ENCODE measurements around the gene HSDL2.

The HSDL2 gene

DNA sequence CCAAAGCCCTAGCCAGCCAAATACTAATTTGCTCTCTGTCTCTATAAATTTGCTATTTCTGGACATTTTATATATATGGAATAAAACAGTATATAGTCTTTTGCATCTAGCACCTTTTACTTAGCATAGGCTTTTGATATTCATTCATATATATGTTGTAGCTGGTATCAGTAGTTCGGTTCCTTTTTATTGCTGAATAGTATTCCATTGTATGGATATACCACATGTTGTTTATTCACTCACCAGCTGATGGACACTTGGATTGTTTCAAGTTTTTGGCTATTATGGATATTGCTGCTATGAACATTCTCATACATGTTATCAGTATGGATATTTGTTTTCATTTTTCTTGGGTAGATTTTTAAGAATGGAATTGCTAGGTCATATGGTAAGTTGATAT is 82.9 kb downstream of the HSDL2 start:
- DNase-seq = no peak

DNA sequence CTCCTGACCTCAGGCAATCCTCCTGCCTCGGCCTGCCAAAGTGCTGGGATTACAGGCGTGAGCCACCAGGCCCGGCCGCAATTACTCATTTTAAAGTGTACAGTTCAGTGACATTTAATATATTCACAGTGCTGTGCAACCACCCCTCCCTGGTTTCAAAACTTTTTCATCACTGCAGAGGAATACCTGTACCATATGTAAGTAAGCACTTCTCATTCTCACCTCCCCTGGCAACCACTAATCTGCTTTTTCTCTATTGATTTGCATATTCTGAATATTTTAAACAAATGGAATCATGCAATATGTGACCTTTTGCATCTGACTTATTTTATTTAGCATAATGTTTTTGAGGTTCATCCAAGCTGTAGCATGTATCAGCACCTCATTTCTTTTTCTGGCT is 85.4 kb downstream of the HSDL2 start:
- no peak for DNase-seq

DNA sequence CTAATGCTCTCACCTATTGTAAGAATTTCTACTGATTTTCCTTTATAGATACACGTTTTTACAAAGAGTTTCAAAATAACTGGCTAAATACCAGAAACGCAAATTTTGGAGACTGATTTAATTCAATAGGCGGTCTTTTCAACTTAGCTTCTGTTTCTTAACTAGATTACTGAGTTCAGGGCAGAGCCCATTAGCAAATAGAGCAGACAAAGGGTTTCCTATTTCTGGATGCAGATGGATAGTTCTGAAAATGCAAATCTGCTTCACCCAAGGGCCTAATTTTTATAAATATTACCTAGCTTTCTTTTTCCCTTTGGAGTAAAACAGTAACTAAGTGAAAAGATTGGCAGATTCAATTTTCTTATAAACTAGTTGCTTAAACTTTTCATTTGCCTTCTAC is 93.1 kb downstream of the HSDL2 start:
- no peak for DNase-seq

DNA sequence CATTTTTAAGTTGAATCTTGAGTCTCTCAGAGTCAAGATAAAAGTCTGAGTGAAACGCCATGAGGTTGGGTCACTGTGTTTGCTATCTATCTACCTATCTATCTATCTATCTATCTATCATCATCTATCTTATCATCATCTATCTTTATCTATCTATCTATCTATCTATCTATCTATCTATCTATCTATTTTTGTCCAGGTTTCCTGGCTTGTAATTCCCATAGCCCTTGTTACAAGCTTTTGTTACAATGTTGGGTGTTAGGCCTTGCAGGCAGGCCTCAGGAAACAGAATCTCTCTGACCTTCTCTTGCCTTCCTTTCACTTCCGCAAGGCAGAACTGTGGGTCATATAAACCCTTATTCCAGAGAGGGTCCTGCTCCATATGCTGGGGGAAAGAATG is 94.1 kb downstream of the HSDL2 start:
- no peak for DNase-seq

DNA sequence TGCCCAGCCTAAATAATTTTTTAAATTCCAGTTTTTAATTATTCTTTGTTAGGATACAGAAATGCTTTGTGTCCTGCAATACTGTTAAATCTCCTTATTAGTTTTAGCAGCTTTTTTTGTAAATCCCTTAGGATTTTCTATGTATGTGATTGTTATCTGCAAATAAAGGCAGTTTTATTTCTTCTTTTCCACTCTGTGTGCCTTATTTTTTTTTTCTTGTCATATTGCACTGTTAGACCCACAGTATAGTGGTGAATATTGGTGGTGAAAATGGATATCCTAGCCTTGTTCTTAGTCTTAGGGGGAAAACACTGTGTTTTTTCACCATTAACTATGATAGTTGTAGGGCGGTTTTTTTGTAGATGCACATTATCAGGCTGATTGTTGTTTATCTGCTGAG is 95.4 kb downstream of the HSDL2 start:
- DNase-seq = no peak

DNA sequence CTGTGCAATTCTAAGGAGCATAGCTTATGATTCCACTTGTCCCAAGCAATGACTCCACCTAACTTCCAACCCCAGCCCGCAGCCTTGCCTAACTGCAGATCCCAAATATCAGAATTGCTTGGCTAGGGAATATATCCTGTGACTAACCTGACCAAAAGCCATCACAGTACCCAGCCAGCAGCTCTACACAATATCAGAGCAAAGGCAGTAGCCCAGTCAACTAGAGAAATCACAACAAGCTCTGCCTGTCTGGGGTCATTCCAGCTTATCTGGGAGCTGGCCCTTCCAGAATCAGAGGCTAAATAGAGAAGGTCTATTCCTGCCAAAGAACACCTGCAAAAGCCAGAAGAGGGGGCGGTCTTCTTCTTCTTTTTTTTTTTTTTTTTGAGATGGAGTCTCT is 97.4 kb downstream of the HSDL2 start:
- DNase-seq = no peak

DNA sequence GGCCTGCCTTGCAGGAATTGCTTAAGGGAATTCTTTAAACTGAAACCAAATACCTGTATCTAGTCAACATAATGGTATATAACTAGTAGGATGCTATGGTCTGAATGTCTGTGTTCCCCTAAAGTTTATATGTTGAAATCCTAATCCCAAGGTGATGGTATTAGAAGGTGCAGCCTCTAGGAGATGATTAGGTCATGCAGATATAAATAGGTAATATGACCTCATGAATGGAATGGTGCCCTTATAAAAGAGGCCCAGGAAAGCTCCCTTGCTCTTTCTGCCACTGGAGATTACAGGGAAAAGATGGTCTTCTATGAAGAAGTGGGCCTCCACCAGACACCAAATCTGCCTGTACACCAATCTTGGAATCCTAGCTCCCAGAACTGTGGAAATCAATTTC is 99.3 kb downstream of the HSDL2 start:
- no peak for DNase-seq

DNA sequence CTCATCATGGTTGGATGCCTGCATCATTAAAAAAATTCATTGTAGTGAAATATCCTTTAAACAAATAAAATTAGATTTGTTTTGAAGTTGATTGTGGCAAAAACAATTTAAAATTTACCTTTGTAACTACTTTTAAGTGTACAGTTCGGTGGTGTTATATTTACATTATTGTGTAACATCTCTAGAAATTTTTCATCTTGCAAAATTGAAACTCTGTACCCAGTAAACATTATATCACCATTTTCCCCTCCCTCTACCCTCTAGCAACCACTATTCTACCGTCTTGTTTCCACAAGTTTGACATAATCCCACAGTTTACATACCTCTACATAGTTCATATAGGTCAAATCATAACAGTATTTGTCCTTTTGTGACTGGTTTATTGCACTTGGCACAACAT is 104.7 kb downstream of the HSDL2 start:
- DNase-seq = no peak

DNA sequence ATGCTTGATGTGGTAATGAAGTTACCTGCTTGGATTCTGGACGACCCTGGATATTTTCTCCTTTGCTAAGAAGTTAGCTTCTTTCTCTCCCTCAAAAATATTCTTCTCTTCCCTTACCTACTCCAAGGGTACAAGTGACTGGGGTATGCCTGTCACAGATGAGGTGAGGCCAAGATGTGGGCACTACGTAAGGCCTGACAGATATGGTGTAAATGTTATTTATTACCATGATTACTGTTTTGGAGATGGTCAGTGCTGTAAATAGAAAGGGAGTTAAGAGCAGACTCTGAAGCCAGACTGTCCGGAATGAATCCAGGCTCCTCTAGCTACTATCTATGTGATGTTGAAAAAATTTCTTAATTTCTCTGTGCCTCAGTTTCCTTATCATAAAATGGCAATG is 105.7 kb downstream of the HSDL2 start:
- DNase-seq = no peak

DNA sequence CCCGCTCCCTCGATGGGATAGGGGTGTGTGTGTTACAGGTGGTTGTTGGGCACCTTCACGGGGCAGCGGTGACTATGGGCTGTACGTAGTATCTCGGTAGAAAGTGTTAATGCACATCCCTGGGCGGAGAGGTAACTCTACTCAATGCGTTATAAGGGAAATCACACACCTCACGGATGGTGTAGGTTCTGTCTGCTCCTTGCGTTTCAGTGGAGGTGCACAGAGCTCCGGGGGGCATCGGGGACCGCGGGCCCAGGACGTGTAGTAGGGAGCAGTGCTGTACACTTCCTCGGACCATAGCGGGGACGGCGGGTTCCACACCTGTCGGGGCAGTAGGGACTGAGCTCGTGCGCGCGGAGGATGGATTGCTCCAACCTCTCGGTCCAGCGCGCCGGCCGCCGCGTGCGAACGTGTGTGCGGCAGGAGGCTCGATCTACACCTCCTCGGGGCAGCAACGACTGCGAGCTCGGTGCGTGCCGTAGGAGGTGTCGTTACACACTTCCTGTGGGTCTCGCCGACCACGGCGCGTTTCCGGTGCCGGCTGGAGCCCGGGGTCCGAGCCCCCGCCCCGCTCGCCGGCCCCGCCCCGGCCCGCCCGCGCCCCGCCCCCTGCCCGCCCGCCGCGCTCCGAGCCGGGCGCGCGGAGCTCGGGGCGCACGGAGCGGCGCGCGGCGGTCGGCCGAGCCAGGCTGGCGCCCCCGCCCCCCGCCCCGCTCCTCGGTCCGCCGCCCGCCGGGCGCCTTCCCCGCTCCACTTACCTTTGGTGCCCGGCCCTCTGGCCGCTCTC is 106.5 kb downstream of the HSDL2 start, which contains the start of gene KIAA1958:
Gene KIAA1958 (plus strand): TSS at position 607 of the 787 bp plus-strand sequence. CDS start 87,254 bp downstream, outside the sequence.
- DNase-seq = no peak

DNA sequence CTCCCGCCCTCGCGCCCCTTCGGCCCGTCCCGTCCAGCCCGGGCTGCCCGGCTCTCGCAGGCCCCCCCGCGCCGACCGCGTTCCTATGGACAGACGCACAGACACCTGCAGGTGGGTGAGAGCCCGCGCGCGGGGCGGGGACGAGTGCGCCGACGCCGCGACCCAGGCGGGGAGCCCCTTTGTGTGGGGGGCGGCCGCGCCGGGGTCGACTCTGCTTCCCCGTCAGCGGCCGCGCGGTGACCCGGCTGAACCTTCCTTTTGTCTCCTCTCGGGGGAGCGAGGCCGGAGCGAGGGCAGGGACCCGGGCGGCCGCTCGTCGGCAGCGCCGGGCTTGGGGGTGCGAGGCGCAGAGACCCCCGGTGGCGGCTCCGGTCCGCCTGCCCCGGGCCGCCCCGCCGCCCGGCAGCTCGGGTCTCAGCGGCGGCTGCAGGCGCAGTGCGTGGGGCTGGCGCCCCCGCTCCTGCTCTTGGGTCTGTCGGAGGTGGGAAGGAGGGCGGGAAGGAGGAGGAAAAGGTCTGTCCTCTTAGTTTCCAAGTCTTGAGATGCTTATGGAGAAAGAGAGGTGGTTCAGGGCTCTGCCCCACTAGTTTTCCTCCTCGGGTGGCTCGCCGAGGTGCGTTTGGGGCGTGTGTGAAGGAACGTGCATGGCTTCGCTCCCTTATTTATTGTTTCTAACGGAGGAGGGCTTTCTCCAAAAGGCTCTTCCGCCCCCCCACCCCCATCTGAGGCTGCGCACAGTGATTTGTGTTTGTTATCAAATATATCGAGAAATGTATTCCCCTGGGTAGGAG is 107.3 kb downstream of the HSDL2 start:
- DNase-seq = peak in 1 of 2 experiments; percentile 14

DNA sequence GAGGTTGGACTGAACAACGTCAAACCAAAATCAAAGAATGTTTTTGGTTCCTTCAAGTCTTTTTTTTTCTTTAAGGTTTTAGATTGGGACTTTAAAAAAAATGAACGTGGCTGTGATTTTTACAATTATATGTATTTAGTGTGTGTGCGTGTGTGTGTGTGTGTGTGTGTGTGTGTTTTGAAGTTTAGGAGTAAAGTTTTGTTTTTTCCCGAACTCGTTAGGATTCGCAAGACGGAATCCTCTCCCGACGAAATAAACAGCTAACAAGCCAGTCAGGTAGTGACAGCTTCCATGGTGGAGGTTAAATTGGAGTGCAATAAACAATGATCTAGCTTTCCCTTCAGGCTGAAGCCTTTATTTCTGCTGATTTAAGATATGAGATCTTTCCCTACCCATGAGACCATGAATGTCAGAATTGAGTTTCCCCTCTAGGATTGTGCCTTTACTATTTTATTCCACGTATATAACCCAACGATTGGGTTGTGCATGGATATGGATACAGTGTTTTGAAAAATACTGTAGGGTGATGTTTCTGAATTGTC is 108.0 kb downstream of the HSDL2 start:
- no peak for DNase-seq

DNA sequence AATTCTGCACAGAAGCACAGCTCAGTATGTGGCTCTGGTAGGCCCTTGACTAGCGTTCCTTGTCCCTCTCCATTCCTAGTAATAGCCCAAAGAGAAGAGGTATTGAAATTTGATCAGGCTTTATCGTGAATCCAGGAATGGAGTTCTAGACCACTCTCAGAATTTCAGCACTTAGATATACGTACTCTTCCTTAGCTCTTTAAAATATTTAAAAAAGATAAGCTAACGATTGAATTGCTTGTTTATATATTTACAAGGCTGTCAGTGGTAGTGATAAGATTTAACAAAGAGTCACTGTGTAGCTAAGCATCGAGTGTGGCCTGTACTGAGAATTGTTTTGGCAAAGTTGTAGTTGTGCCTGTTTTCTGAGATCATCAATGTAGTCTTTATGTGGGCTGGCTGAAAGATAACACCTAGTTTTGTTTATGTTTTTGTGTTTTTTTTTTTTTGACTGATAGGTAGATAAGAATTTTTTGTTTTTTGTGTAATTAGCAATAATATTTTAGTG is 109.2 kb downstream of the HSDL2 start:
- DNase-seq = no peak

DNA sequence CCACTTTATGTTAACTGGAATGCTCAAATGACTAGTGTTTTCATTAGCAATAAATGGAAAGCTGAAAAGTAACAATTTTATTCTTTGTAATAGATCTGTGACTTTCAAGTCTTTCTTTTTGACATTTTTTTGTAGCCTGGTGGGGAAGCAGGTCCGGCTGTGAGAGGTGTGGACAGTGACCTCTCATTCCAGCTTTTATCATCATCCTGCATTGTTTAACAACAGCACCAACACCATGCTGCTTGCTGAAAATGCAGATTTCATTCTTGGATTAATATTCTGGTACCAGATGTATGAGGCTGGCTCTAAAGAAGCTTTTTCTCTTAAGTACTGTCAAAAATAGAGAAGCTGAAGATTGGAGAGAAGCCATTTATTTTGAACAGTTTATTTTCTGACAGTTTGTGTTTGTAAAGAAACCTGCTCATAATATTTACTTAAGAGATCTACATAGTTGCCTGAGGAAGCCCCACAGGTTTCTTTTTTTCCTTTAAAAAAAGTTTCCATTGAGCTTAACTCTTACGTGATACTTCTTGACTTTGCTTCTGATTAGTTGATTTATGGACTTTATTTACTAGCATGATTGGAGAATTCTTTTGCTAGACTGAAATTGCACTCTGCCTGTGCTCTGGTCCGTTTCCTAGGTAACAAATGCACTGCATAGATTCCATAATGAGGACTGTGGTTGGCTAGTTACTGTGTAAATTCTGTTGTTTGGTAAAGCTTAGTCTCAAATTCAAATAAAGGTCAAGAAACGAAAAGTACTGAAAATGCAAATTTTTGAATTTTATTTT is 110.2 kb downstream of the HSDL2 start:
- DNase-seq = no peak

DNA sequence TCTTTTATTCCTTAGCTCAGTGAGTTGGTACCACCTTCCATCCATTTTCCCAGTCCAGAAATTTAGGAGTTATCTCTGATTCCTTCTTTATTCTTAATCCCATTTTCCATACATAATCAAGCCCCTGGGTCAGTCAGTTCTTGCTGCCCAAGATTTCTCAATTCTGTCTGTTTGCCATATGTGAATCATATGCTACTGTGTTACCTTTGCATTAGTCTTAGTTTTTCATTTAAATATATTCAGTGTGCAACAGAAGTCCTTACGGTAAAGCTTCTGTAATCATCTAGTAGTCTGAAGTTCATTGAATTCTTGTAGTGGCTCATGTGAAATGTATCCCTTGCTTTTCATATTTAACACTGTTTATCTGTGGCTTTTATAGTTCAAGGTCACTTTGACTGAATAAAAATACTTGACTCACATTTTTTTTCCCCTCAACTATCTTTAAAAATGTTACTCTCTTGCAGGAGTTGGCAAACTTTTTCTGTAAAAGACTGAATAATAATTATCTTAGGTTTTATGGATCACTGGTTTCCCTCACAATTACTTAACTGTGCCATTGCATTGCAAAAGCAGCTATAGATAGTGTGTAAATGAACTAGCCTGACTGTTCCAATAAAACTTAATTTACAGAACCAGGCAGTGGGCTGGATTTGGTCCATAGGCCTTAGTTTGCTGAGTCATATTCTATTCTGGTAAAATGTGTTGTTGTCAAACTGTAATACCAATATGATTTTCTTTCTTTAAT is 113.7 kb downstream of the HSDL2 start:
- no peak for DNase-seq

DNA sequence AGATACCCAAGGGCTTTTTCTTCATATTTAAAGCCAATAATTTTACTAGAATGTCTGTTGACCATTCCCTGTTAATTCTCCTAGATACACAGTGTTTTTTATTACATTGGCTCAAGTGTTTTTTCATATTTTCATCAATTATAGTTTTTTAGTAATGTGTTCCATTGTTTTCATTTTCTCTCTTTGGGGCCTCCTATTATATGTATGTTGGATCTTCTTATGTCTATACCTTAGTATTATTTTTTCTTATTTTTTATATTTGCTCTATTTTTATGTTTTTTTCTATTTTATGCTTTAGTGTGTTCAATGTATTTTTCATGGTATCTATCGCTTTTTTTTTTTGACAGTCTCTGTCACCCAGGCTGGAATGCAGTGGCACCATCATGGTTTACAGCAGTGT is 114.2 kb downstream of the HSDL2 start:
- DNase-seq = no peak

DNA sequence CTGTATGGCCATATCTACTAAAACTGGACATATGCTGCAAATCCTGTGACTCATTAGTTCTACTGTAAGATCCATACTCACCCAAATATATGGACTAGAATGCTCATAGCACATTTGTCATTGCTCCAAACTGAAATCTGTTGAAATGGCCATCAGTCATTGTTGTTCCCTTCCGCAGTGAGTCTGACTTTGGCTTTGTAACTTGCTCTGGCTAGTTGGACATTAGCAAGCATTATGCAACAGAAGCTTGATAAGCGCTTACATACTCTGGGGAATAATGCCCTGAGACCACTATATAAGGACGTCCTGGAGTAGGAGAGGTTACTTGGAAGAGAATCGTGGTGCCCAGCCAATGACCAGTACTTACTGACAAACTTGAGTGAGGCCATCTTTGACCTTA is 115.7 kb downstream of the HSDL2 start:
- DNase-seq = no peak

DNA sequence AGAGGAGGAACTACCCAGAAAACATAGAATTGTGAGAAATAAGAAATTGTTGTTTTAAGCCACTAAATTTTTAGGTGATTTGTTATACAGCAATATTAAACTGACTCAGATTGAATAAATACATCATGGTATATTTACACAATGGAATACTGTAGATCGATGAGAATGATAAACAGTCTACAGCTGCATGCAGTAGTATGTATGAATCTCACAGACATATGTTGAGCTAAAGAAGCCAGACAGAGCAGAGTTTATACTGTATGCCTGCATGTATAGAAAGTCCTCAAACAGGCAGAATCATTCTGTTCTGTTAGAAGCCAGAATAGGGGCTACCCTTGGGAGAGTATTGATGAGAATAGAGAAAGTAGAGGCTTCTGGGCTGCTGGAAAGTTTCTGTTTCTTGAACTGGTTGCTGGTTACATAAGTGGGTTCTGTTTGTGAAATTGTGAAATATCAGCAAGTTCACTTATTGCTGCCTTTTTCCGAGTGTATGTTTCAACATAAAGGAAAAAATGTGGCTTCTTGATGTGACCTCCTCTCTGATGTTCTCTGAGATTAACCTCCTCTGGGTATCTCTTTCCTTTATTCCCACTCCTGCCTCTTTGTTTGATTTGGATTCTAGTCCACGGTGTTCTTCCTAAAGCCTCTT is 116.3 kb downstream of the HSDL2 start:
- no peak for DNase-seq

DNA sequence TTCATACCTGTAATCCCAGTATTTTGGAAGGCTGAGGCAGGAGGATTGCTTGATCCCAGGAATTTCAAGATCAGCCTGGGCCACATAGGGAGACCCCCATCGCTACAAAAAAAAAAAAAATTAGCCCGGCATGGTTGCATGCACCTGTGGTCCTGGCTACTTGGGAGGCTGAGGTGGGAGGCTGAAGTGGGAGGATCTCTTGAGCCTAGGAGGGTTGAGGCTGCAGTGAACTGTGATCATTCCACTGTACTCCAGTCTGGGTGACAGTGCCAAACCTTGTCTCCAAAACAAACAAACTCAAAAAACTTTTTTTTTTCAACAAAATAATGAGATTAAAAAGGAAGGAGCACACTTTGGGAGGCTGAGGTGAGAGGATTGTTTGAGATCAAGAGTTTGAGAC is 120.9 kb downstream of the HSDL2 start:
- no peak for DNase-seq

DNA sequence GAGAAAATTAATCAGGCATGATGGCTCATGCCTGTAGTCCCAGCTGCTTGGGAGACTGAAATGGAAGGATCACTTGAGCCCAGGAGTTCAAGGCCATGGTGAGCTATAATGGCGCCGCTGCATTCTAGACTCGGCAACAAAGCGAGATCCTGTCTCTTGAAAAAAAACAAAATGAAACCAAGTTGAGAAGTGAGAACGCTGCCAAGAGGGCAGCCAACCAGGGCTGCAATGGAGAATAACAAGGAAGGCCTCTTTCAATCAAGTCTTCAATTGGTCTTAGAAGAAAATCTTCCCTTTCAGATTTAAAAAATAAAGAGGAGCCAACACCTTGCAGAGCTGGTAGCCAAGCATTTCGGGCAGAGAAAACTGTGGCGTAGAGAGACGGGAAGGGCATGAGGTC is 121.4 kb downstream of the HSDL2 start:
- no peak for DNase-seq

DNA sequence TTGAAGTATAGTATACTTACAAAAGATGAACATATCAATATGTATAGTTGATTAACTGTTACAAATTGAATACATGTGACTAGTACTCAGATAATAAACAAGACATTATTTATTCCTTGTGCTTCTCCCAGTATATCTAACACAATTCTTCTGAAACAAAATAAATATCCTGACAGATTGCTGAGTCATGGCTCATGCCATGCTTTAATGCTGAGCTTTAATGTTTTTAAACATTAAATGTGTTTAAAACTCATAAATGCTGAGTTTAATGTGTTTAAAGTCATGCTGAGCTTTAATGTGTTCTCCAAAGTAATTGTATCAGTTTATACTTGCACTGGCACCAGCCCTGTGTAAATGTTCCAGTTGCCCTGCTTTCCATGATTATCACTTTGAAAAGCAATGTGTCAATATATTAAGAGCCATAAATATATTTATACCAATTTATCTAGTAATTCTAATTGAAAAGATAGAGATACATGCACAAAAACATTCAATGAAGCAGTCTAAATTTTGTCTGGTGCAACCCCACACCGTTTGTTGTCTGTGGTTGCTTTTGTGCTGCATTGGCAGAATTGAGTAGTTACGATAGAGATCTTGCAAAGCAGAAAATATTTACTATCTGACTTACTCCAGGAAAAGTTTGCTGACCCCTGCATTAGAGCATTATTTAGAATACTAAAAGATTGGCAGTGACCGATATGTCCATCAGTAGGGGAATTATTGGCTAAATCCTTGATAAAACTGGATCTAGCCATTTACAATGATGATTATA is 122.5 kb downstream of the HSDL2 start:
- no peak for DNase-seq

Data from cerebellar nuclear complex (tissue), 1 donor.